Activated T-cell treated with anti-CD3 and anti-CD28 coated beads, Interleukin-2, amount 50 U/mL, for 4 hours (primary cell): Measurements from ENCODE around the gene ATP6V0D1. TPM values are rescaled to one million over a fixed set of nuclear protein-coding genes. Genes with fewer than 3 reads are reported as not detected.

Experiments
- ATAC-seq, 2 donors: fragments of 200-7000 bp; cut with Tn5 transposase; one replicate each; pipeline ENCODE4 v1.10.0; 2021
- DNase-seq: peaks from one replicate; pipeline ENCODE4 v3.0.0-alpha.2; 2020
- H3K27me3 Mint-ChIP-seq: one replicate; pipeline ENCODE4 v1.8.0; 2021; ENCODE audit warnings: low read depth, mixed read lengths
- H3K36me3 Mint-ChIP-seq: one replicate; pipeline ENCODE4 v1.8.0; 2022; ENCODE audit warnings: mixed read lengths; ENCODE audit not compliant: insufficient read depth
- H3K4me1 Mint-ChIP-seq: one replicate; pipeline ENCODE4 v1.8.0; 2021; ENCODE audit warnings: low read depth, mixed read lengths
- H3K4me3 Mint-ChIP-seq: one replicate; pipeline ENCODE4 v1.8.0; 2021; ENCODE audit warnings: mild to moderate bottlenecking, moderate library complexity, mixed read lengths
- H3K9me3 Mint-ChIP-seq: one replicate; pipeline ENCODE4 v1.8.0; 2021; ENCODE audit warnings: mixed read lengths
- total RNA-seq, 3 donors: library from RNA; stranded (reverse); gene quantifications; one replicate each; pipeline ENCODE4 v1.2.1, GENCODE V29; 2021

ATP6V0D1 gene
- total RNA-seq, 3 donors from 2014 or later = 36.0 to 49.1 (median 44.5) TPM

DNA sequence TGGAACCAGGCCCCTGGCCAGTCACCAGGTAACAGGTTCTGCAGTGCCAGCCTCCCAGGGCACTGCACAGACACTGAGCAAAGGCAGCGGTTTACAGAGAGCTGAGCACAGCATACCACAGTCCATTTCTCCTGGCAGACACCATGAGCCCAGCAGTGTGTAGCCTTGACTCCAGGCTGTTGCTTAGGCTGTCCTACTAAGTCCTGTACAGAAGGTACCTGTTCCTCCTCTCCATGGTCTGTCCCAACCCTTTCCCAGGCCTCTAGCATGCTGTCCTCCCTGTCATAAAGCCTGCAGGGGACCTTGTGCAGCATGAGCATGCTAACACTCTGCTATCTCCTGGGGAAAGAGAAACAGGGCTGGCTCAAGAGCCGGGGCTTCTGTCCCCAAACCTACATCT lies 20.0 kb downstream of the ATP6V0D1 start:
- Mint-ChIP-seq H3K4me3 (no peak overlapping the region), H3K4me1 (peaks cover 17% of the 10 kb centered on the region), H3K9me3 (no peaks in the 10 kb centered on the region), H3K27me3 (no peaks in the 10 kb centered on the region), H3K36me3 (peaks cover 2% of the 10 kb centered on the region)
- no peak for ATAC-seq
- no peak for DNase-seq

DNA sequence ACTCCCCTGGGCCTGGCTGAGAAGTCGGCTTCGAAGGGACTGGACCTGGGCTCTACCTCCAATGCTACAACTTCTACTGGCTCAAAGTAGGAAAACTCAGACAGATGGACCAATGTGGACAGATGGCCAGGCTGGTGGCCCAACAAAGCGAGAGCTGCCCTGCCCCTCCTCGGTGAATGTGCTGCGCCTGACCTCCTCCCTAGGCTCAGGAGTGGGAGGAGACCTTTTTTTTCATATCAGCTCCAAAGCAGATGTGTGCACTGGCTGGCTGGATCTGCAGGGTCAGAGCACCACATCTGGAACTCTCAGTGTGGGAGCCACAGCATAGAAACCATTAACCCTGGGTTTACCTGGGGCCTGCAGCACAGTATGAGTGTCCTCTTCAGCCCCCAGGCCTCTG lies 20.8 kb downstream of the ATP6V0D1 start:
- Mint-ChIP-seq H3K4me3 (no peak overlapping the region), H3K9me3 (no peaks in the 10 kb centered on the region), H3K4me1 (peaks cover 12% of the 10 kb centered on the region), H3K36me3 (peaks cover 2% of the 10 kb centered on the region), H3K27me3 (no peaks in the 10 kb centered on the region)
- no peak for DNase-seq
- no peak for ATAC-seq

DNA sequence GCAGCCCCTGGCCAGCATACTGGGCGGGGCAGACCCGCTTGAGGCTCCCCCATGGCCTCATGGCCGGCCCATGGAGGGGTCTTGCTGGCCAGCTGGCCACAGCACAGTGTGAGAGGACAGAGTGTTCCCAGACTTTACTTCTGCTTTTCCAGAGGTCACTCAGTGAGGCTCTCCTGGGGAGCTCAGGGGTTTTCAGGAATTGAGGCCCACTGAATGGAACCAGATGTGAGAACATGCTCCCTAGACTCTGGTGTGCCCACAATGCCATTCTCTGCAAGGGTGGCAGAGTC lies 21.2 kb downstream of the ATP6V0D1 start:
- ATAC-seq (no peak), DNase-seq (no peak)
- Mint-ChIP-seq H3K27me3 (no peaks in the 10 kb centered on the region), H3K4me3 (no peak overlapping the region), H3K36me3 (peaks cover 2% of the 10 kb centered on the region), H3K4me1 (peaks cover 12% of the 10 kb centered on the region), H3K9me3 (no peaks in the 10 kb centered on the region)

DNA sequence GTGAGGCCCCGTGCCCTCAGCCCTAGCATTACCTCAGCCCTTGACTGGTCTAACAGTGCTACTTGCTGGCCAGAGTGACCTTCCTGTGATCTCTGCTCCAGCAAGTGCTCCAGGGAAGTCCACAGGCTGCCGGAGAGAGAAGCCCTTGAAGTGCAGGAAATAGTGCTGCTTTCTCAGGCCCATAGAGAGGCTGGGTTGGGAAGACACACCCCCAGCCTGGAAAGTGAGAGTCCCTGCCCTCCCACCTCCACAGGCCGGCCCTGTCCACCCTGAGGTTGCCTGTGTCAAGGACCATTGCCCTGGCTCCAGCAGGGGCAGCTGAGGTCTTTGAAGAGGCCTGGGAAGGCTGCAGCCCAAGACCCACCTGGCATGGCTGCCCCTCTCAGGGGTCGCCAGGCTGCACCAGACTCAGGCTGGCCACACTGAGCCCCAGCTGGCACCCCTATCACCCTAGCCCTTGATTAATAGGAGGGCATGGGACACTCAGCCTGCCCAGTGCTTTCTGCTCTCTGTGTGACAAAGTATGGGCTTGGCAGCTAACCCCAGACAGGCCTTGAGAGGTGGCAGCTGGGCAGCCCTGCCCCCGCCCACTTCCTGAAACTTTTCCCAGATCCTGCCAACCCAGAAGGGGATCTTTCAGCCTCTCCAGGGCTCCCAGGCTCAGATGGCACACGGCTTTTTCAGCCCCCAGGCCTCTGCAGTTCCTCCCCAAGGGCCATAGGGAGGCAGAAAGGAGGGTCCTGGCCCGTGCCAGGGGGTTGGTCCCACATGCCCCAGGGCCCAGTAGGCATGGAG lies 21.7 kb downstream of the ATP6V0D1 start:
- ATAC-seq = no peak
- Mint-ChIP-seq H3K27me3 (no peaks in the 10 kb centered on the region), H3K9me3 (no peaks in the 10 kb centered on the region), H3K4me3 (no peak overlapping the region), H3K4me1 (peaks cover 12% of the 10 kb centered on the region), H3K36me3 (peaks cover 2% of the 10 kb centered on the region)
- no peak for DNase-seq

DNA sequence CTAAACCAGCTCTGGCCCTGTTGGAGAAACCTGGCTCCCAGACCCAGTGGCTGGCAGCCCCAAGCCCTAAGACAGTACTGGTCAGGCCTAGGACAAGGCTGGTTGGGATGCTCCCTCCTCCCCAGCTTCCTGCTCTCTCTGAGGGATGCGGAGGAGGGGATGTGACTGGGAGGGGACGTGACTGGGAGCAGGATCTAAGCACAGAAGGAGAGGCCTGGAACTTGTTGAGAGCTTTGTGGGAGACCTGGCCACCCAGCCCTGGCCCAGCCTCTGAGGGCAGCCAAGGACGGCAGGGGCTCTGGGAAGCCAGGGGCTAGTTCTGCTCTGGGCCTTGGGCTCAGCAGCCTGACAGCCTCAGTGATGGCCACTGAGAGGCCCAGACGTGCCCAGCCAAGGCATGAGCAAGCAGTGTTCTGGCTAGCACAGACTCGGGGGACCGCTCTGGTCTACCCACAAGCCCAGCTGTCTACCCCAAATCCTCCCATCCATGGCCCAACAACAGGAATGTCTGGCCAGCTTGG lies 22.8 kb downstream of the ATP6V0D1 start:
- H3K9me3 Mint-ChIP-seq = no peaks in the 10 kb centered on the region
- peaks cover 1% of the 10 kb centered on the region for H3K36me3 Mint-ChIP-seq
- no peak overlapping the region for H3K4me3 Mint-ChIP-seq
- ATAC-seq = no peak
- no peak for DNase-seq
- no peaks in the 10 kb centered on the region for H3K27me3 Mint-ChIP-seq
- H3K4me1 Mint-ChIP-seq = peaks cover 14% of the 10 kb centered on the region

DNA sequence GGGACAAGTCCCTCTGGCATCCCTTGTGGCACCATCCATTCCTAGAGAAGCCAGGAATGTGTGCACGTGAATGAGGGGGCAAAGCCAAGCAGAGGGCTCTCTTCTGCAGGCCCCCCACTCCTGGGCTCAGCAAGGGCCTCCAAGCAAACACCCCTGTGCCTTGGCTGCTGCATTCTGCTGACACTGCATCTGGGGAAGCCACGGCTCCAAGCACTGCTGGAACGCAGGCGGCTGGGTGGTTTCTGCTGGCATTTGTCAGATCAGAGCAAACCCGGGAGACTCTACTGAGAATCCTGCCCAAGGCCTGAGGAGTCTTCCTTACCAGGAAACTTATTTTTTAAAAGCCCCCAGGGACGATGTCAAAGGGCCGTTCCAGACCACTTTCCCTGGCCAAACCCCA lies 23.3 kb downstream of the ATP6V0D1 start:
- Mint-ChIP-seq H3K4me3 (no peak overlapping the region), H3K36me3 (peaks cover 5% of the 10 kb centered on the region), H3K4me1 (peaks cover 14% of the 10 kb centered on the region), H3K9me3 (no peaks in the 10 kb centered on the region), H3K27me3 (no peaks in the 10 kb centered on the region)
- ATAC-seq (no peak), DNase-seq (no peak)

DNA sequence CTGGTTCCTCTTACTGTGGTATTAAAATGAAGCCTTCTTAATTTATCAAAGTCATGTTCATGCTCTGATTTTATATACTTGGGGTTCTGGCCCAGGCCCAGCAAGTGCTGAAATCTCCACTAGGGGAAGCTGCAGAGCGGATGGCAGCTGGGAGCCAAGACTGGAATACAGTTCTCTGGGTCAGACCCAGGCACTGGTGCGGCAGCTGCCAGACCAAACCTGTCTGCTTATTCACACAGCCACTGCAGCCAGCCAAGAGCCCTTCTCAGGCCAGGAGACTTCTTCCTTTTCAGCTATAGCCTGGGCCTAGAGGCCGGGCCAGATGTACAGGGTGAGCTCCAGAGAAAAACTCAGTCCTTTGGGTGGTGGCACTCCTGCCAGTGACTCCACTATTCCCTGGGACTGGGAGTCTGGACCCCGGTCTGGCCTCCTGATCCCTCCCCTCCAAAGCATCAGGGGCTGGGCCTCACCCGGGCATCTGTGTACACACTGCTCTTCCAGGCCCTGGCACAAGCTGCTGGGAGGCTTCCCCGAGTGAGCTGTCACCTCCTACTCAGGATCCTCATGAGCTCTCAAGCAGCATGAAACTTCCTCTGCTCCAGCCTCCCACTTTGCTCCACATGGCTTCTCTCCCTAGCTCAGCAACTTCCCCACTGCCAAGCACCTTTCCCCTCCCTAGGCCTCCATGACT lies 24.4 kb downstream of the ATP6V0D1 start:
- ATAC-seq (no peak), DNase-seq (no peak)
- Mint-ChIP-seq H3K27me3 (no peaks in the 10 kb centered on the region), H3K36me3 (peaks cover 5% of the 10 kb centered on the region), H3K9me3 (no peaks in the 10 kb centered on the region), H3K4me3 (no peak overlapping the region), H3K4me1 (peaks cover 14% of the 10 kb centered on the region)

DNA sequence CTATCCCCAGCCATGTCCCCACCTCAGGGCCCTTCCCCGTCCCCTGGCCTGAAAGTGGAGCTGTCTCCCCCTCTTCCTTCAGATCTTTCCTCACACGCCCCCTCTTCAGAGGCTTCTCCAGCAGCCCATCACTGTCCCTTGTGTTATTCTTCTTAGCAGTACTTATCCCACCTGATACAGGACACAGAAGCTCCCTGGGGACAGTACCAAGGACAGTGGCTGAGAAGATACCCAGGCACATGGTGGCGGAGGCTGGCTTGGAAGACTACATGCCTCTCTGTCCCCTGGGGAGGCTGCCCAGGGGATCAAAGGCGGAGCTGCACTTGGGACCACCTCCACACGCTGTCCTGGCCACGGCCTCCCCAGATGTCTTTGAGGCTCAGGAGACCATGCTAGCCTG lies 26.1 kb downstream of the ATP6V0D1 start:
- Mint-ChIP-seq H3K4me1 (peaks cover 14% of the 10 kb centered on the region), H3K27me3 (no peaks in the 10 kb centered on the region), H3K36me3 (peaks cover 13% of the 10 kb centered on the region), H3K9me3 (no peaks in the 10 kb centered on the region), H3K4me3 (no peak overlapping the region)
- ATAC-seq = no peak
- DNase-seq = no peak

DNA sequence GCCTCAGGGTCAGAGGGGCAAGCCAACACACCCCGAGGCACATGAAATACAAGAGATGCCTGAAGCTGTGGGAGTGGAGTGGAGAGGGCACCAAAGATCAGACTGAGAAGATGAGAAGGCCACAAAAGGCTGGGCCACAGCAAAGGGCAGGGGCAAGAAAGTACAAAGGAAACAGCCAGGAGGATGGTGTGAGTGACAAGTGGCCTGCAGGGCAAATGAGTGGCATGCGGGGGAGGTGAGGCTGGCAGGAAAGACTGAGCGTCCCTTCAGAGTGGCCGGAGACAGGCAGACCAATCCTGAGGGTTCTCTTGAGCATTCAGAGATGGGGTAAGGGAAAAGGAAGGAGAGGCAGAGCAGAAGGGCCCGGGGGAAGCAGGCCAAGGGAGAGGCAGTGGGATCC lies 26.9 kb downstream of the ATP6V0D1 start:
- Mint-ChIP-seq H3K4me3 (no peak overlapping the region), H3K36me3 (peaks cover 17% of the 10 kb centered on the region), H3K4me1 (peaks cover 14% of the 10 kb centered on the region), H3K9me3 (no peaks in the 10 kb centered on the region), H3K27me3 (no peaks in the 10 kb centered on the region)
- no peak for DNase-seq
- no peak for ATAC-seq

DNA sequence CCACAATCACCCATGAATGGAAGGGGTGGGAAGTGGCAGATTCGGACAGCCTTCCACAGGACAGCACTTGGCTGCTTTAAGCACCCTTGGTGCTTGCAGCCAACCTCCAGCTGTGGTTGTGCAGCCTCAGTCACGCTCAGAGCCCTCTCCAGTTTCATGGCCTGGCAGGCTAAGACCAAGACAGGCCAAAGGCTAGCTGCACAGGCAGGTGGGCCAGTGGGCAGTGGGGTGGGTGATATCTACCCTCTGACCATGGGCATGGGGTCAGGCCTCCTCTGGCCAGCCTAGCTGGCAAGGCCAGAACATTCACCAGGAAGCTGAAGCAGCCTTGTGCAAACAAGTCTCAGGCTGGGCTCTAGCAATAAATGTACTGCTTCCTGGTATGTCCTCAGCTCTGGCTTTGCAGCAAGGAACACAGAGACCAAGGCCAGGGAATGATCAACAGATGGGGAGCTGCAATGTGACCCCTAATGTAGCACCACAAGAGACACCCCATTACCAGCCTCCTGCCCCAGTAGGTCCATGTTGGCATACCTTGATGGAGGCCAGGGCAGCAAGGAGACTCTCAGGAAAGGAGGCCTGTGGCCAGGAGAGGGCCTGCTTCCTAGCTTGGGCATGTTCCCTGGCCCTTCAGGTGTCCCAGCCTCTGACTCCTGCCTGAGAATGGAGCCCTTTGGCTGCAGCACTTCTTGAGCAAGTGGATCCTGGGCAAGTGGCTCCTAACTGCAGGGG lies 29.1 kb downstream of the ATP6V0D1 start:
- H3K36me3 Mint-ChIP-seq = peaks cover 17% of the 10 kb centered on the region

DNA sequence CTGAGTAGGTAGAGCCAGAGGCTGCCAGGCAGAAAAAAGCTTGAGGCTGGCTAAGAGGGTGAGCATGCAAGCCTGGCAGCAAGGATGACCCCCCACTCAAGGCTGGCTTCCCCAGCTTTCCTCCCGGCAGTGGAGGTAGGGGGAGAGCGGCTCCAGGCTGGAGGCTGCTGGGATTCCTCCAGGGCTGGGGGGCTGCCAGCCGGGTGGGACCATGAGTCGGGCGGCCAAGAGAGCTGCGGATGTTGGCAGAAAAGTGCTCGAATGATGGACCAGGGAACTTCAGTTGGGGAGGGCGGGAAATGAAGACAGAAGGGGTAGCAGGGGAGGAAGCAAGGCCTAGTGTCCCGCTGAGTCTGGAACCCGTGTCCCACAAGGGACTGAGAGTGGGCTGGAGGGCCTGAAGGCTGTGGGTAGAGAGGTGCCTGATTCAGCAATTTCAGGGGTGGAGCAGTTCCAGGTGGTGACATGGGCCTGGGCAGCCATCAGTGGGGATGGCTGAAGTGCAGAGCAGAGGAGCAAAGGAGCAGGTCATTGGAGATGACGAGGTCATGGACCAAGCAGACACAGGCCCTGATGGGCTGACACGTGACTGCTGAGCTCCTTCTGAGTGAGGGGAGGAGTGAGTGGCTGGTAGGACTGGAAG lies 29.8 kb downstream of the ATP6V0D1 start:
- Mint-ChIP-seq H3K9me3 (no peaks in the 10 kb centered on the region), H3K4me3 (no peak overlapping the region), H3K4me1 (peaks cover 8% of the 10 kb centered on the region), H3K36me3 (peaks cover 17% of the 10 kb centered on the region), H3K27me3 (no peaks in the 10 kb centered on the region)
- ATAC-seq = no peak
- DNase-seq = no peak

More for the DNA sequence above, 29.1 kb downstream of the ATP6V0D1 start:
- H3K4me1 Mint-ChIP-seq = peaks cover 13% of the 10 kb centered on the region
- H3K27me3 Mint-ChIP-seq = no peaks in the 10 kb centered on the region
- H3K9me3 Mint-ChIP-seq = no peaks in the 10 kb centered on the region
- ATAC-seq (no peak), DNase-seq (no peak)
- no peak overlapping the region for H3K4me3 Mint-ChIP-seq

DNA sequence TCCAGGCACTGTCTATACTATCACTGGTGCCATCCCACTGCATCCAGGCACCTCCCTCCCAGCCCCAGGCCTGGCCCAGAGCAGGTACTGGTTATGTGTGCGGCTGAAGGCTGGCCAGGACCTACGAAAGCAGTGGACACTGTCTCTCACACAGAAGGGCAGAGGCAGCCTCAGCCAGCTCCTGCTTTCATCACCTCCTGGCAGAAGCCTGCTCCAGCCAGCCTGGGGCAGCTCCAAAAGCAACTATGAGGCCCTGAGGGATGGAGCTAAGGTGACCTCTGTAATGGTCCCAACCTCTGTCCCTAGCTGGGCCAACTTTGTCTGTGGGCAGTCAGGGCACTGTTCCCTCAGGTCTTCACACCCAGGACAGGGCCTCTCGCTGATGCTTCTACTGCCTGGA lies 31.2 kb downstream of the ATP6V0D1 start:
- Mint-ChIP-seq H3K4me3 (no peak overlapping the region), H3K36me3 (peaks cover 17% of the 10 kb centered on the region), H3K4me1 (peaks cover 3% of the 10 kb centered on the region), H3K9me3 (no peaks in the 10 kb centered on the region), H3K27me3 (no peaks in the 10 kb centered on the region)
- ATAC-seq (no peak), DNase-seq (no peak)

DNA sequence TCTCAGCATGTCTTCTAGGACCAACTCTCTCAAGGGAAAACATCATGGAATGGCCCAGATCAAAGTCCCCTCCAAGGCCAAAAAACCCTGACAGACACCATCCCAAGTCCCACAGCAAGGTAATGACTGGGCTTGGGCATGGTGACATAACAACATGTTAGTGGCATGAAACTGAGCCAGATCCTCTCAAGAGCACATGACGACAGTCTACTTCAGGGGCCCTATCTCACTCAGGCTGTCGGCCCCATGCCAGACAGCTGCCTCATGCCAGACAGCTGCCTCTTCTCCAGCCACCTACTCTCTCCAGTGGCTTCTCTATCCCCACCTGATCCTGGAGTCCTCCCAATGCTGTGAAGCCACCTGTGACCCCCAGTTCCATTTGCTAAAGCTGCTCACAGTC lies 31.6 kb downstream of the ATP6V0D1 start:
- H3K27me3 Mint-ChIP-seq = no peaks in the 10 kb centered on the region
- H3K4me3 Mint-ChIP-seq = no peak overlapping the region
- H3K4me1 Mint-ChIP-seq = peaks cover 3% of the 10 kb centered on the region
- no peak for DNase-seq
- peaks cover 17% of the 10 kb centered on the region for H3K36me3 Mint-ChIP-seq
- H3K9me3 Mint-ChIP-seq = no peaks in the 10 kb centered on the region
- ATAC-seq = no peak

DNA sequence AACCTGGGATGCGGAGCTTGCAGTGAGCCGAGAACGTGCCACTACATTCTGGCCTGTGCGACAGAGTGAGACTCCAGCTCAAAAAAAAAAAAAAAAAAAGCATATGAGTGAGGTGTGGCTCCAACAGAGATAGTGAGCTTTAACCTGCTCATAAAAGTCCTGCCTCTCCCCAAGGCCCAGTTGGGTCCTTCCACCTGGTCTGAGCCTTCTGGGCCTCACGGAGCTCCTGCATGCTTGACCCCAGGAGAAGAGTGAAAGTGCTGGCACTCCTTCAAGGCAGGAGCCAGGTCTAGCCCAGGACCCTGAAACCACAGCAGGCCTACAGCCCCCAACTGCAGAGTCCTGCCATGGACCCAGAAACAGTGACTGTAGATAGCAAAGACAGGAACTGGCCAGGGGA lies 32.4 kb downstream of the ATP6V0D1 start:
- H3K36me3 Mint-ChIP-seq = peaks cover 17% of the 10 kb centered on the region
- ATAC-seq (no peak), DNase-seq (no peak)
- no peaks in the 10 kb centered on the region for H3K9me3 Mint-ChIP-seq
- H3K4me3 Mint-ChIP-seq = no peak overlapping the region
- H3K27me3 Mint-ChIP-seq = no peaks in the 10 kb centered on the region
- no peaks in the 10 kb centered on the region for H3K4me1 Mint-ChIP-seq
